Measurements from ENCODE around the gene EEIG2. TPM values are rescaled to one million over a fixed set of nuclear protein-coding genes. Genes with fewer than 3 reads are reported as not detected.

Gene EEIG2
- total RNA-seq, 1 donor from 2014 or later: 6.1 TPM

- TF ChIP-seq CTCF (conservative IDR thresholded peaks at IDR 0.05; ENCODE audit: low read depth, low read length): no peak
- DNase-seq (ENCODE audit: low read depth): no peak
- no peak overlapping the region for H3K4me3 ChIP-seq (ENCODE audit: low read depth, low read length)
These were observed 8.6 kb upstream of the EEIG2 start for GRCh38 chr1:108551137-108551862.

GRCh38 chr1:108553905-108554304, 6.0 kb upstream of the EEIG2 start:
- no peak for TF ChIP-seq CTCF (conservative IDR thresholded peaks at IDR 0.05; ENCODE audit: low read depth, low read length)
- H3K4me3 ChIP-seq (ENCODE audit: low read depth, low read length): no peak overlapping the region
- no peak for DNase-seq (ENCODE audit: low read depth)

- DNase-seq (ENCODE audit: low read depth): no peak
- no peak overlapping the region for H3K4me3 ChIP-seq (ENCODE audit: low read depth, low read length)
- no peak for TF ChIP-seq CTCF (conservative IDR thresholded peaks at IDR 0.05; ENCODE audit: low read depth, low read length)
These were observed 5.0 kb upstream of the EEIG2 start for GRCh38 chr1:108554682-108555427.

- no peak overlapping the region for H3K4me3 ChIP-seq (ENCODE audit: low read depth, low read length)
- DNase-seq (ENCODE audit: low read depth): no peak
- no peak for TF ChIP-seq CTCF (conservative IDR thresholded peaks at IDR 0.05; ENCODE audit: low read depth, low read length)
These were observed 3.8 kb upstream of the EEIG2 start for GRCh38 chr1:108556066-108556465.

GRCh38 chr1:108556499-108556898, 3.4 kb upstream of the EEIG2 start:
- no peak for TF ChIP-seq CTCF (conservative IDR thresholded peaks at IDR 0.05; ENCODE audit: low read depth, low read length)
- no peak overlapping the region for H3K4me3 ChIP-seq (ENCODE audit: low read depth, low read length)
- DNase-seq (ENCODE audit: low read depth): no peak

GRCh38 chr1:108557296-108557695, 2.6 kb upstream of the EEIG2 start:
- H3K4me3 ChIP-seq (ENCODE audit: low read depth, low read length): no peak overlapping the region
- no peak for DNase-seq (ENCODE audit: low read depth)
- TF ChIP-seq CTCF (conservative IDR thresholded peaks at IDR 0.05; ENCODE audit: low read depth, low read length): no peak
